NCI-H1694 treated with DMSO at 0.1 percent for 48 hours (cell line): ENCODE data around the gene NRAS.
"Not testable (repeated sequence)": the region's sequence is repeated elsewhere in the genome, so short reads cannot be mapped to it uniquely, and the experiment has no call there.

Experiments
- DNase-seq: peaks from one replicate; lab custom pipeline; 2025; lab: John Stamatoyannopoulos, UW

NRAS gene

DNA sequence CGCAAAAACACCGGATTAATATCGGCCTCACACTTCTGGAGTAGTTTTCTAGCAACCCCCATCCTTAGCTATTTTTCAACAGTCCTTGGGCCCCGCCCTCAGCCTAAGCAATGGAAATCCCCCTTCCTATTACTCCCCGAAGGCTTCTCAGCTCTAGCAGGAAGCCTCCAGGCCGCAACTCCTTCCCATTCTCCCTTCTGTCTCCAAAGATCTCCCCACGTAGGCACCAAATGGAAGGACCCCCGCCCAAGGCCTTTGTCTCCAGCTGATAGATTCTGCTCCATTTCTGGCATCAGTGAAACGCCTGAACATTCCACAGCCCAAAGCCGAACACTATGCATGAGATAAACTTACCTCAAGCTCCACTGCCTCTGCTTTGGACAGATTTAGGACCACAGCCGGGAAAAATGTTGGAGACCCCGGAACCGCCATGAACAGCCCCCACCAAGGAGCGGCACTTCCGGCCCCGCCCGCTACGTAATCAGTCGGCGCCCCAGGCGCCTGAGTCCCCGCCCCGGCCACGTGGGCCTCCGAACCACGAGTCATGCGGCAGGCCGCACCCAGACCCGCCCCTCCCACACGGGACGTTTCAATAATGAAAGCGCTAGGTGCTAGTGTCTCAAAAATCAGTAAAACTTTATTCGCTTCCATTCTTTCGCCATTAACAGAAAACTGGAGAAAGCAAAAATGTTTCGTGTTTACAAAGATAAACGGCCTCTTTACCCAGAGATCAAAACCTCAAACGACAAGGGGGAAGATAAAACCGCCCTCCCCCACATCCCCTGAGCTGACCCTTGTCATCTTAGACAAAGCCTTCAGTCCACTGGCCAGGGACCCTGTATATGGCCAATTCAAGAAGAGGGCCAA, at the start of gene NRAS:
NRAS (minus strand) TSS at position 468 of the 867 bp plus-strand sequence. CDS start 611 bp downstream, outside the sequence.
- peak; percentile 82 for DNase-seq

DNA sequence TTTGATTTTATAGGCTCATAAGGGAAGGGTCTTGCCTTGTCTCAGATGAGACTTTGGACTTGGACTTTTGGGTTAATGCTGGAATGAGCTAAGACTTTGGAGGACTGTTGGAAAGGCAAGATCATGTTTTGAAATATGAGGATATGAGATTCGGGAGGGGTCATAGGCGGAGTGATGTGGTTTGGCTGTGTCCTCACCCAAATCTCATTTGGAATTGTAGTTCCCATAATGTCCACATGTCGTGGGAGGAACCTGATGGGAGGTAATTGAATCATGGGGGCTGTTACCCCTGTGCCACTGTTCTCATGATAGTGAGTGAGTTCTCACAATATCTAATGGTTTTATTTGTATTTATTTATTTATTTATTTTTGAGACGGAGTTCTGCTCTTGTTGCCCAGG, 48.1 kb upstream of the NRAS start:
- DNase-seq = no peak

DNA sequence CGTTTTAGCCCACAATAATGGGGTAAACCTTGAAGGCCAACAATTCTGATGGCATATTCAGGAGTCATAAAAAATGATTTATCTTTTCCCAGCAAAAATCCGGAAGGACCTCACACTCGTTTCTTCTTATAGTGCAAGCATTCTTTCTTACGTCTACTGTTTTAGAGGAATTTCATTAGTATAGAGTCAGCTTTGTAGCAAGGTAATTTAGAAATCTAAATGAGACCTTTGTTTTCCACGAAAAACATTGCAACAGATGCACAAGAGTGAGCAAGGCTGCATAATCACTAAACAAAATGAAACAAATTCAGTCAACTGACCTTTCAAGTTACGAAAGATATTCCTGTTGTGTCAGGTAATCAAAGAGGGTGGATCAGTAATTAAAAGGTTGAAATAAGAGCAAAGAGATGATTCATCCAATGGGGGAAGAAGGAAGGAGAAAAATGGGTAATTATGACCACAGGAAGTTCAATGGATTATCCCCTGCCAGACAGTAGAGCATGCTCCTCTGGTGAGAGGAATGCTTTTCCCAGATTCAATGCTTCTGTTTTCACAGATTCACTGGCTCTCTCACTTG, 41.8 kb upstream of the NRAS start:
- DNase-seq = peak; percentile 4

GRCh38 chr1:114757455-114758255, 41.1 kb upstream of the NRAS start, which contains the start of gene CSDE1:
Gene CSDE1 (minus strand): TSS chr1:114757984. CDS start chr1:114739890, 18,094 bp downstream.
- DNase-seq = peak; percentile 98

DNA sequence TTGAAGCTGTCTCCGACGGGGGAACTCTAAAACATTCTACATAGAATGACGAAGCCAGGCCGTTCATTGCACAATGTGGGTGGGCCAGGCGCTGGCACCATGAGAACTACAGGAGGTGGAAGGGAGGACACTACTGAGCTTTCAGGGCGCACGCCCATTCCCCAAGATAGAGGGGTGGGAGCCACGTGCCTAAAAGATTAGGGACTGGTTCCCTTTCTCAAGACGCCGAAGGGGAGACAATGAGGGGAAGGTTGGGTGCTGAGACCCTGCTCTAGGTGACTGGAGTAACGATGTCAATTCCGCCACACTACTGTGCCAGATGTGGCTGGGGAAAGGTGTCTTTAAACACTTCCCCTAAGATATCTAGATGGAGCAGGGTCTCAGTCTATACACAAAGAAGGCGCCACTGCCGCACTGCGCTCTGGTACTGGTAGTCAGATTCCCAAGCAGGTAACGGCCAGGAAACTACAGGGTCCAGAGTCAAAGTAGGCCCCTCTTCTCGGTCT, 40.4 kb upstream of the NRAS start:
- peak; percentile 21 for DNase-seq

DNA sequence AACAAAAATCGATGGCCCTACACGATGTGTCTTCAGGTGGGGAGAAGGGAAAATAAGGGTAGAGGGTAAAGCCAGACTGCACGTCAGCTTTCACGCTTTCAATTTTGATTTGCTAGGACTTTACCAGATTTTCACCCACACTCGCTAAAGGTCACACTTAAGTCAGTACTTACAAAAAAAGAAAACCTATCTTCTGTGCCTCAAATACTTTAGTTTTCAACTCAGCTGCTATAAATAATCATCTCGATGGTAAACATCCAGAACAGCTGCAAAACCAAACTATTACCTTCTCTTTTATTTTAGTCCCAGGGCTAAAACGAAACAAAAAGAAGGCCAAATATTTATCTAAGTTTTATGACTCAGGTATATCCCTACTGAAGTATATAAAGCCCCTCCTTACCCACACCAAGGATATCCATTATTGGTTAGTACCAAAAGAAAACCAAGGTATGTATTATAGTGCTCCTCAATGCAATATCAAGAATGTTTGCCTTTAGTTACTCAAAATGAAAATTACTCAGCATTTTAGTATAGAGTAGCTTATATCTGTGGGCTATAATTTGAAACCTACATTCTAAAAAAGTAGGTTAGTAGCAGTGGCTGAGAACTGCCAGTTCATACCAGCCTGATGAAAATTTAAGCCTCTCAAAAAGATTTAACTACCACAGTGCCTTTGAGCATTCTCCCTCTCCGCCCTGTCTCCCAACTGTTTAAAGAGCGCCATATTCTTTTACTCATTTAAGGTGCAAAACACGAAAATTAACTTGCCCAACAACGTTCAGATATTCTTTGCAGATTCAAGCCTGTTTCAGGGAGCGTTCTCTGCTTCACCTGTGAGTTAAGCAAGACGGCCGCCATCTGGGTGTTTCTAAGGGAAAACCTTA, 39.7 kb upstream of the NRAS start:
- no peak for DNase-seq

DNA sequence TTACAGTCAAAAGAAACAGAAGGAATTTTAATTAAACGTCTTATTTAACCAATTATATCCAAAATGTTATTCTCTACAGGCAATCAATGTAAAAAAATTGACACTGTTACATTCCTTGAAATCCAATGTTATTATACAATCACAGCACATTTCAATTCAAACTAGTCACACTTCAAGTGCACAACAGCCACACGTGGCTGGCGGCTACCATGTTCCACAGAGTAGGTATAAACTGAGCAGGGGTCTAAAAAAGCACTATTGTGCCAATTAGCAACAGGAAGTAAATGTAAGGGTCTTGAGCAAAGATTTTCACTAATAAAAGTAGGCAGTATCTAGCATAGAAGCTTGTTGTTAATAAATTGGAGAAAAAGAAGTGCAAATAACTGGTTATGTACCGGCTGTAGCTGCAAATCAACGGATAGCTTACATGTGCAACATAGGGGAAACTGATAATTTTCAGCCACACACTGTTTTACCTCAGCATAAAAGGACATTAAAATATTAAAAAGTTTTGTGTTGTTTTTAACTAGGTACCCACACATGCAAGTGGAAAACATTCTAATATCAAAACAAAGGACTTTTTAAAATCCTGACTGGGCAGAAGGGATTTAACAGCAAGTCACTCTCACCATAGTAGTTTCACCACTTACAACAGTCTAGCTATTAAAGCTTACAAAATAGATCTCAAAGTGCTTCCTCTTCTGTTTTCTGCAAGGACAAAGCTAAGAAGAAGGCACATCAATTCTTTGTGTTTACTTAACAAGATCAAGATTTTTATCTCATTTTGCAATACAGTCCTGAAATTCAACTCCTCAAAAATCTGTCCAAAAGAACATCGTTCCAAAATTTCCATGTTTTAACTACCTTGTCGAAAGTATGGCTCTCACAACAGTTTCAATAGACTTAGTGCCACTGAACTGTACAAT, 38.7 kb upstream of the NRAS start:
- DNase-seq = no peak

DNA sequence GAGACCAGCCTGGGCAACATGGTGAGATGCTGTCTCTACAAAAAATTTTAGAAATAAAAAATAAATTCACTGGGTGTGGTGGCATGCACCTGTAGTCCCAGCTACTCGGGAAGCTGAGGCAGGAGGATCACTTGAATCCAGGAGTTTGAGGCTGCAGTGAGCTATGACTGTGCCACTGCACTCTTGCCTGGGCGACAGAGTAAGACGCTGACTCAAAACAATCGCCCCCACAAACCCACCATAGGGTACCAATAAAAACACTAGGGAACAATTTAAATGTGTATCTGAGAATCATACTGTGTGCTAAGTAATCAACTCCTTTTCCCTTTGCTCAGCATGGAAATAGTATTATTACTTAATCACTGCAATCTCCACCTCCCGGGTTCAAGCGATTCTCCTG, 37.1 kb upstream of the NRAS start:
- not testable (repeated sequence) for DNase-seq

DNA sequence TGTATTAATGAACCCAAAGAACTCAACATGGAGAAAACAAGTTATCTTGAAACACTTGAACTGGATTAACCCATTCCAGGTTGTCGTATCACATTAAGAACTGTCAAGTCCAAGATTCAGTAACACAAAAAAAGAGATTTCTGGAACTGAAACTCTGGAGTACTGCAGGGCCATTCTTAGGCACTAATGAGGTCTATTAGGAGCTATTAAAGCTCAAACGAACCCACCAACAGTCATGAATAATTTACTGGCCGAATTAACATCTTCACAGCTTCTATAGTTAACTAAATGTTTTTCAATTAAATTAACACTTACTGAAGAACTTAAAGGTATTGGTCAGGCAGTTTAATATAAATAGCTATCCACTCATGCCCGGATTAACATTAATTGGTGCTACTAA, 36.6 kb upstream of the NRAS start:
- DNase-seq = no peak

- no peak for DNase-seq
Measured at GRCh38 chr1:114750780-114751179, 34.2 kb upstream of the NRAS start.

GRCh38 chr1:114749835-114750234, 33.3 kb upstream of the NRAS start:
- no peak for DNase-seq

GRCh38 chr1:114746450-114747121, 30.0 kb upstream of the NRAS start:
- DNase-seq = no peak

DNA sequence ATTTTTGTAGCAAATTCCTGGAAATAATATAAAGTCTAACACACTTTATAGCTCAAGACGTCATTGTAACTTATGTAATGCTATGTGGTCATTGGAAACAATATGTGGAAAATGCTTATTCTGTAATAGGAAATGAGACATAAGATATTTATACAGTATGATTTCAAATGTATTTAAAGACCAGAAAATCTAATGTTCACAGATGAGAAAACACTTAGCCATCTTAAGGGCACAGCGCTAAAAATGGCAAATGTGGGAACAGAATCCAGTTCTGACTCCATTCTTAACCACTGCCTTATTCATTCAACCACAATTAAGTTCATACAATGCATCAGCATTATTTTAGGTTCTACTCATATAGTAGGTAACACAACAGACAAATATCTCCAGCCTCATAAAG, 28.7 kb upstream of the NRAS start:
- no peak for DNase-seq

DNA sequence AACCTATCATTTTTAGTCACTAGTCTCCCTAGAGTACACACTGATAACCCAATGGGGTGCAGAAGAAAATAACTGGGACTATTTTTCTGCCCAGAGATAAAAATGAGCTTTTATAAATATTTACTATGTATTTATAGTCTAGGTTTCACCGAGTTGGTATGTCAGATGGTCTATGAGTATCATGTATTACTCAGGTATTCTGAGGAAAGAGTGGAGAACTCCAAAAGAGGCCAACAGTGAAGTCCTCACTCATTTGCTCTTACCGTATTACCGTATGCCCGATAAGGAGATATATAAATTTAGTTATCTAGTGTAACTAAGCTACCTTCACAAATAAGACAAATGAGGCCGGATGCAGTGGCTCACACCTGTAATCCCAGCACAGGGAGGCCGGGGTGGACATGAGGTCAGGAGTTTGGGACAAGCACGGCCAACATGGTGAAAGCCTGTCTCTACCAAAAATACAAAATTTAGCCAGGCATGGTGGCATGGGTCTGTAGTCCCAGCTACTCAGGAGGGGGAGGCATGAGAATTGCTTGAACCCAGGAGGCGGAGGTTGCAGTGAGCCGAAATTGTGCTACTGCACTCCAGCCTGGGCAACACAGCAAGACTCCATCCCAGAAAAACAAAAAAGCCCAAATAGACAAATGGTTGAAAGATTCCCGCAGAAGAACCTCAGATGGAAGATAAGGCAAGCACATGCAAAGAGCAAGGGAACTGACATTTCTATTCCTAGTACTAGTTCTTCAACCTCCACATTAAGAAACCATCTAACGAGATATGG, 25.6 kb upstream of the NRAS start:
- DNase-seq = no peak

DNA sequence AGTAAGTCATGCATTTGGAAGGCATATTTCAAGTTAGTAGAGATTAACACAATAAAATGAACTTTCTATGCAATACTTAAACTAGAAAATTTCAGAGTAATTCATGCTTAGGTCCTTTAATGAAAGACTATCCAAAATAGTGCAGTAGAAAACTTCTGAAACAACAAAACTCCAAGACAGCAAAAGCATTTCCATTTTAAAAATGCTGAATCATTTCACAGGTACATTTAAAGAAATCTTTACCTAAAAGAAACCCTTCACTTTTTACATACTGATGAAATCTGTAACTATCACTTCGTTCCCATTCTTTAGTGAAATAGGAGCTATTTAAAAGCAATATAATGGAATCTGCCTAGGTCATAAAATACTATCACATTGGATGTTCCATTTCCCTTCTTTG, 23.8 kb upstream of the NRAS start:
- no peak for DNase-seq

- no peak for DNase-seq
Measured at GRCh38 chr1:114737314-114737849, 20.8 kb upstream of the NRAS start.

GRCh38 chr1:114735479-114735878, 18.9 kb upstream of the NRAS start:
- no peak for DNase-seq

- no peak for DNase-seq
Measured at GRCh38 chr1:114729782-114730181, 13.2 kb upstream of the NRAS start.

GRCh38 chr1:114728553-114728952, 12.0 kb upstream of the NRAS start:
- DNase-seq = no peak
